ENCODE measurements around the gene SFXN3.

The SFXN3 gene

GRCh38 chr10:101087376-101087775 is 56.3 kb downstream of the SFXN3 start:
- Histone ChIP-seq H3K9ac (ENCODE audit: low read length) (no peak overlapping the region), H3K36me3 (replicated peaks; ENCODE audit: insufficient read depth, low read length) (no peaks in the 10 kb centered on the region), H3K27me3 (replicated peaks; ENCODE audit: insufficient read depth, low read length) (peaks cover 97% of the 10 kb centered on the region), H3K9me2 (replicated peaks; ENCODE audit: insufficient read depth, low read length) (no peaks in the 10 kb centered on the region), H3F3A (ENCODE audit: insufficient read depth, low read length) (no peaks in the 10 kb centered on the region), H3K4me2 (ENCODE audit: low read depth, low read length) (no peak overlapping the region), H3K79me2 (ENCODE audit: low read length) (no peaks in the 10 kb centered on the region), H4K20me1 (ENCODE audit: insufficient read depth, low read length) (no peaks in the 10 kb centered on the region), H3K4me3 (ENCODE audit: low read length) (no peak overlapping the region), H3K4me1 (ENCODE audit: low read length) (no peaks in the 10 kb centered on the region), H3K27ac (ENCODE audit: low read length) (no peak overlapping the region), H3K9me3 (replicated peaks; ENCODE audit: insufficient read depth, low read length) (no peaks in the 10 kb centered on the region), H2AFZ (ENCODE audit: low read length) (no peak overlapping the region)
- no peak for DNase-seq
- TF ChIP-seq CTCF (IDR thresholded peaks at IDR 0.05; ENCODE audit: low read length) = no peak
- no peak for TF ChIP-seq EZH2 (optimal IDR thresholded peaks at IDR 0.05; ENCODE audit: low read depth, low read length)
- no peak for TF ChIP-seq EZH2phosphoT487 (IDR thresholded peaks at IDR 0.05; ENCODE audit: low read length)

- Histone ChIP-seq H2AFZ (ENCODE audit: low read length) (no peak overlapping the region), H3K9ac (ENCODE audit: low read length) (no peak overlapping the region), H3K9me2 (replicated peaks; ENCODE audit: insufficient read depth, low read length) (no peaks in the 10 kb centered on the region), H4K20me1 (ENCODE audit: insufficient read depth, low read length) (no peaks in the 10 kb centered on the region), H3K9me3 (replicated peaks; ENCODE audit: insufficient read depth, low read length) (no peaks in the 10 kb centered on the region), H3K27me3 (replicated peaks; ENCODE audit: insufficient read depth, low read length) (peaks cover 97% of the 10 kb centered on the region), H3K79me2 (ENCODE audit: low read length) (no peaks in the 10 kb centered on the region), H3K36me3 (replicated peaks; ENCODE audit: insufficient read depth, low read length) (no peaks in the 10 kb centered on the region), H3K4me3 (ENCODE audit: low read length) (no peak overlapping the region), H3F3A (ENCODE audit: insufficient read depth, low read length) (no peaks in the 10 kb centered on the region), H3K4me1 (ENCODE audit: low read length) (no peaks in the 10 kb centered on the region), H3K4me2 (ENCODE audit: low read depth, low read length) (no peak overlapping the region), H3K27ac (ENCODE audit: low read length) (no peak overlapping the region)
- no peak for TF ChIP-seq EZH2 (optimal IDR thresholded peaks at IDR 0.05; ENCODE audit: low read depth, low read length)
- DNase-seq = no peak
Observed at GRCh38 chr10:101087965-101088364, 56.9 kb downstream of the SFXN3 start.

GRCh38 chr10:101089520-101090299 is 58.7 kb downstream of the SFXN3 start:
- Histone ChIP-seq H3F3A (ENCODE audit: insufficient read depth, low read length) (no peaks in the 10 kb centered on the region), H3K4me2 (ENCODE audit: low read depth, low read length) (no peak overlapping the region), H3K79me2 (ENCODE audit: low read length) (no peaks in the 10 kb centered on the region), H4K20me1 (ENCODE audit: insufficient read depth, low read length) (no peaks in the 10 kb centered on the region), H3K36me3 (replicated peaks; ENCODE audit: insufficient read depth, low read length) (no peaks in the 10 kb centered on the region), H3K27me3 (replicated peaks; ENCODE audit: insufficient read depth, low read length) (peaks cover 99% of the 10 kb centered on the region), H3K9ac (ENCODE audit: low read length) (no peak overlapping the region), H3K4me3 (ENCODE audit: low read length) (no peak overlapping the region), H2AFZ (ENCODE audit: low read length) (no peak overlapping the region), H3K9me3 (replicated peaks; ENCODE audit: insufficient read depth, low read length) (no peaks in the 10 kb centered on the region), H3K4me1 (ENCODE audit: low read length) (no peaks in the 10 kb centered on the region), H3K27ac (ENCODE audit: low read length) (no peak overlapping the region), H3K9me2 (replicated peaks; ENCODE audit: insufficient read depth, low read length) (no peaks in the 10 kb centered on the region)
- no peak for TF ChIP-seq CTCF (IDR thresholded peaks at IDR 0.05; ENCODE audit: low read length)
- TF ChIP-seq EZH2phosphoT487 (IDR thresholded peaks at IDR 0.05; ENCODE audit: low read length) = no peak
- TF ChIP-seq EZH2 (optimal IDR thresholded peaks at IDR 0.05; ENCODE audit: low read depth, low read length) = no peak
- no peak for DNase-seq

- no peaks in the 10 kb centered on the region for H4K20me1 ChIP-seq (ENCODE audit: insufficient read depth, low read length)
- no peaks in the 10 kb centered on the region for H3K4me1 ChIP-seq (ENCODE audit: low read length)
- no peak overlapping the region for H3K27ac ChIP-seq (ENCODE audit: low read length)
- H3F3A ChIP-seq (ENCODE audit: insufficient read depth, low read length) = no peaks in the 10 kb centered on the region
- H3K9me2 ChIP-seq (replicated peaks; ENCODE audit: insufficient read depth, low read length) = no peaks in the 10 kb centered on the region
- no peaks in the 10 kb centered on the region for H3K79me2 ChIP-seq (ENCODE audit: low read length)
- no peak overlapping the region for H3K4me2 ChIP-seq (ENCODE audit: low read depth, low read length)
- H2AFZ ChIP-seq (ENCODE audit: low read length) = no peak overlapping the region
- TF ChIP-seq EZH2 (optimal IDR thresholded peaks at IDR 0.05; ENCODE audit: low read depth, low read length) = no peak
- TF ChIP-seq EZH2phosphoT487 (IDR thresholded peaks at IDR 0.05; ENCODE audit: low read length) = no peak
- TF ChIP-seq CTCF (IDR thresholded peaks at IDR 0.05; ENCODE audit: low read length) = no peak
- no peaks in the 10 kb centered on the region for H3K36me3 ChIP-seq (replicated peaks; ENCODE audit: insufficient read depth, low read length)
- no peak overlapping the region for H3K4me3 ChIP-seq (ENCODE audit: low read length)
- peaks cover 94% of the 10 kb centered on the region for H3K27me3 ChIP-seq (replicated peaks; ENCODE audit: insufficient read depth, low read length)
- no peak for DNase-seq
- H3K9me3 ChIP-seq (replicated peaks; ENCODE audit: insufficient read depth, low read length) = no peaks in the 10 kb centered on the region
- no peak overlapping the region for H3K9ac ChIP-seq (ENCODE audit: low read length)
Observed at GRCh38 chr10:101090597-101090996, 59.6 kb downstream of the SFXN3 start.
